ENCODE measurements around the gene KAZN.
A peak's percentile ranks its signal among the peaks of the same experiment; 100 is the strongest.

Gene KAZN

GRCh38 chr1:14817223-14818170 is 219.0 kb downstream of the KAZN start:
- peak; percentile 37 for DNase-seq (ENCODE audit: low read depth)
- no peak overlapping the region for H3K4me3 ChIP-seq (ENCODE audit: low read depth, low read length)
- TF ChIP-seq, protein P1, sequence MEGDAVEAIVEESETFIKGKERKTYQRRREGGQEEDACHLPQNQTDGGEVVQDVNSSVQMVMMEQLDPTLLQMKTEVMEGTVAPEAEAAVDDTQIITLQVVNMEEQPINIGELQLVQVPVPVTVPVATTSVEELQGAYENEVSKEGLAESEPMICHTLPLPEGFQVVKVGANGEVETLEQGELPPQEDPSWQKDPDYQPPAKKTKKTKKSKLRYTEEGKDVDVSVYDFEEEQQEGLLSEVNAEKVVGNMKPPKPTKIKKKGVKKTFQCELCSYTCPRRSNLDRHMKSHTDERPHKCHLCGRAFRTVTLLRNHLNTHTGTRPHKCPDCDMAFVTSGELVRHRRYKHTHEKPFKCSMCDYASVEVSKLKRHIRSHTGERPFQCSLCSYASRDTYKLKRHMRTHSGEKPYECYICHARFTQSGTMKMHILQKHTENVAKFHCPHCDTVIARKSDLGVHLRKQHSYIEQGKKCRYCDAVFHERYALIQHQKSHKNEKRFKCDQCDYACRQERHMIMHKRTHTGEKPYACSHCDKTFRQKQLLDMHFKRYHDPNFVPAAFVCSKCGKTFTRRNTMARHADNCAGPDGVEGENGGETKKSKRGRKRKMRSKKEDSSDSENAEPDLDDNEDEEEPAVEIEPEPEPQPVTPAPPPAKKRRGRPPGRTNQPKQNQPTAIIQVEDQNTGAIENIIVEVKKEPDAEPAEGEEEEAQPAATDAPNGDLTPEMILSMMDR (conservative IDR thresholded peaks at IDR 0.05; ENCODE audit: low read depth, low read length), result no peak

DNA sequence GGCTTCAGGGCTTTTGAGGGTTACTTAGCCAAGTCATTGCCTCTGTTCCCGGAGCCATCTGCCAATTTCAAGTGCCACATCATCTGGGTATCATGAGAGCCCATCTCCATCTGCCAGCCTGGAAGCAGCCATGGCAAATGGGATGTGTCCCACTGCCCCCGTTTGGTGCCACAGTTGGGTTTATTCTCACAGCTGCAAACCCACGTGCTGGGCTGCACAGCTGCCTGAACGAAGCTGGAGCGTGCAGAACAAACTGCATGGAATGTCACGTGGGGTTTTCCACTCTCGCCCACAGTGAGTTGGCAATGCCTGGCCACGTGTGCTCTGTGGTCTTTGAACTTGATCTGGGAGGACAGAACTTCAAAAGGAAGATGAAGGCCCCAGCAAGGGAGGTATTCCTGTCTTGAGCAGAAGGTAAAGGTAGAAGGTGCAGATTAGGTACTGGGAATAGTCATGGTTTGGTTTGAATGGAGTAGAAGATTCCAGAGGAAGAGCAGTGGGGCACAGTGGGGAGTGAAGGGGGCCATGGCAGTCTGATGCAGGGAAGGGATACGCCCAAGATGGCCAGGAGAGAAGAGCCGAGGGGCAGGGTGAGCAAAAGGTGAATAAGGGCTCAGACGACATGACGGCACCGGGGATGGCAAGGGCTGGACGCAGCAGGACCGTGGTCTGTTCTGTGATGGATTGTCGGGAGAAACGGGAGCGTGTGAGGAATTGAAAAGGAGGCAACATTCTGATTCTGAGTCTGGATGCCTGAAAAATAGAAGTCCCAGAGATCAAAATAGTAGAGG is 222.0 kb downstream of the KAZN start:
- TF ChIP-seq, protein P1 (conservative IDR thresholded peaks at IDR 0.05; ENCODE audit: low read depth, low read length), result no peak
- no peak overlapping the region for H3K4me3 ChIP-seq (ENCODE audit: low read depth, low read length)
- DNase-seq (ENCODE audit: low read depth), result no peak

DNA sequence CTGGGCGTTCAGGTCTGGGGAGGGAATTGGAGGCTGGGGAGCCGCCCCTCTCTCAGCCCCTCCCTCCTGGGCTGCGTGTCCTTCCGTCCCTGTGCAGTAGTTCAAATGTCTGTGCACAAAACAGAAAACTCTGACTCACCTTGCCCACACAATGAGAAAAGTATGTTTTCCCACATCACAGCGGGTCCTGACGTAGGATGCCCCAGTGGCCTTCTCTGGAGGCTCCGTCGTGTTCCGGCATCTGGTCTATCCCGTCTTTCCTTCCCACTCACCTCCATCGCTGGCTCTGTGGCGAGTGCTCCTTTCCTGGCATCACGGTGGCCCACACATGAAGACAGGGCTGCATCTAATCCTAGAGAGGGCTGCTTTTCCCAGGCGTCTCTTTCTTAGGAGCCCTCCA is 224.0 kb downstream of the KAZN start:
- TF ChIP-seq, protein P1 (conservative IDR thresholded peaks at IDR 0.05; ENCODE audit: low read depth, low read length), result no peak
- no peak overlapping the region for H3K4me3 ChIP-seq (ENCODE audit: low read depth, low read length)
- DNase-seq (ENCODE audit: low read depth), result peak; percentile 43

GRCh38 chr1:14822996-14823395 is 224.5 kb downstream of the KAZN start:
- DNase-seq (ENCODE audit: low read depth), result no peak
- no peak overlapping the region for H3K4me3 ChIP-seq (ENCODE audit: low read depth, low read length)
- TF ChIP-seq, protein P1 (conservative IDR thresholded peaks at IDR 0.05; ENCODE audit: low read depth, low read length), result no peak

- TF ChIP-seq, protein P1 (conservative IDR thresholded peaks at IDR 0.05; ENCODE audit: low read depth, low read length), result no peak
- no peak for DNase-seq (ENCODE audit: low read depth)
- no peak overlapping the region for H3K4me3 ChIP-seq (ENCODE audit: low read depth, low read length)
These were observed 225.9 kb downstream of the KAZN start for GRCh38 chr1:14824314-14824915.

- TF ChIP-seq, protein P1 (conservative IDR thresholded peaks at IDR 0.05; ENCODE audit: low read depth, low read length), result no peak
- DNase-seq (ENCODE audit: low read depth), result no peak
- no peak overlapping the region for H3K4me3 ChIP-seq (ENCODE audit: low read depth, low read length)
These were observed 226.9 kb downstream of the KAZN start for GRCh38 chr1:14825396-14825795.

Data from choroid plexus epithelial cell (primary cell).